Measurements from ENCODE around the gene IMMT.
A peak's percentile ranks its signal among the peaks of the same experiment; 100 is the strongest.
"Not testable (repeated sequence)": the region's sequence is repeated elsewhere in the genome, so short reads cannot be mapped to it uniquely, and the experiment has no call there.

Gene IMMT

GRCh38 chr2:86204458-86204857 lies 9.2 kb upstream of the IMMT start:
- intact Hi-C loops (cut with DNase I) = loop anchor here (5.0 kb wide), 1 partner anchor 168 kb away; no protein-coding TSS in a partner anchor
- DNase-seq = no peak

DNA sequence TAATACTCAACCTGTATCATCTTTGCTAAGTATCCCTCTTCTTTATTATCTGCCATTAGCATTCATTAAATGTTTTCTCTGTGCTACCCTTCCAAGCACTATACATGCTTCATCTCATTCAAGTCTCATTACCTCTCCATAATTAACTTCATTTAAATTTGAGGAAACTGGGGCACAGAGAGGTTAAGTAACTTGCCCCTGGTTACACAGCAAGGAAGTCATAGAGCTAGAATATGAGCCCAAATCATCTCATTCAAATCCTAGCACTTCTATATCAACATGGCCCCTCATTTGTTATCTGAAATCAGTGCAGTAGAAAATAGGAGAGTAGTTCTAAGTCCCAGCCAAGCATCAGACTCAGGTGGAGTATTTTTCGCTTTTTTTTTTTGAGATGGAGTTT lies 8.4 kb upstream of the IMMT start:
- DNase-seq = no peak
- intact Hi-C loops (cut with DNase I) = loop anchor here (5.0 kb wide), 1 partner anchor 169 kb away; no protein-coding TSS in a partner anchor

- intact Hi-C loops (cut with DNase I) = loop anchor here (5.0 kb wide), 1 partner anchor 170 kb away; no protein-coding TSS in a partner anchor
- DNase-seq = no peak
Measured at GRCh38 chr2:86202702-86203101, 7.4 kb upstream of the IMMT start.

DNA sequence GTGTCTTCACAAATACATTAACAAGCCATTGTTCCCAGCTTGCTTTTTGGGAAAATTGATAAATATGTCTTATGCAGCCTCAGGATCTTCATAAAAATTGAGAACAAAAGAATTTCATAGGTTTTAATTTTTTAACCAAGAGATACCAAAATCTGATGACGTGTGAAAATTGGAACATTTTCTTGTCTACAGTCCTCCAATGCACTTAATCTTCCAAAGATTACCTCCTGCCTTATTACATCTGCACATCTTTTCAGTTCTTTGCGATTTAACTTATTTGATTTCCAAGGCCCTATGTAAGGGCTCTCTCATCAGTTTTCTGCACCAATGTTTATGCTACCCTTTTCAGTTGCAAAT lies 7.1 kb upstream of the IMMT start:
- intact Hi-C loops (cut with DNase I) = loop anchor here (5.0 kb wide), 1 partner anchor 170 kb away; no protein-coding TSS in a partner anchor
- DNase-seq = no peak

GRCh38 chr2:86201671-86202335 lies 6.5 kb upstream of the IMMT start:
- DNase-seq = no peak
- intact Hi-C loops (cut with DNase I) = loop anchor here (5.0 kb wide), 1 partner anchor 170 kb away; no protein-coding TSS in a partner anchor

- intact Hi-C loops (cut with DNase I) = loop anchor here (5.0 kb wide), 1 partner anchor 172 kb away; no protein-coding TSS in a partner anchor
- DNase-seq = not testable (repeated sequence)
Measured at GRCh38 chr2:86200564-86200963, 5.3 kb upstream of the IMMT start.

DNA sequence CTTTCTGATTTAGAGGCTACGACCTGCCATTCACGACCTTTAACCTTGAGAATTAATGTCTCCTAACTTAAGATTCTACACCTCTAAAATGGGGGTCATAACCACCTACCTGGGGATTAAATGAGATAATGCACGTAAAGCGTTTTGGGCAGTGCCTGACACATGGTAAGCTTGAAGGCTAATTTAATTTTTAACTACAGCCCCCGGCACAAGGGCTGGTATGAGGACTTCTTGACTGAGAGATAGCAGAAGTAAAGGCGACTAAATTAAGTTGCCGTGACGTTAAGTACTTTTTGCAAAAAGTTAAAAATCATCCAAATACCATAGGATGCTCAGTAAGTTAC lies 4.5 kb upstream of the IMMT start:
- DNase-seq = no peak
- intact Hi-C loops (cut with DNase I) = loop anchor here (5.0 to 10.0 kb wide), 3 partner anchors 95 to 242 kb away; partner anchors contain the start of genes KDM3A, POLR1A and PTCD3

DNA sequence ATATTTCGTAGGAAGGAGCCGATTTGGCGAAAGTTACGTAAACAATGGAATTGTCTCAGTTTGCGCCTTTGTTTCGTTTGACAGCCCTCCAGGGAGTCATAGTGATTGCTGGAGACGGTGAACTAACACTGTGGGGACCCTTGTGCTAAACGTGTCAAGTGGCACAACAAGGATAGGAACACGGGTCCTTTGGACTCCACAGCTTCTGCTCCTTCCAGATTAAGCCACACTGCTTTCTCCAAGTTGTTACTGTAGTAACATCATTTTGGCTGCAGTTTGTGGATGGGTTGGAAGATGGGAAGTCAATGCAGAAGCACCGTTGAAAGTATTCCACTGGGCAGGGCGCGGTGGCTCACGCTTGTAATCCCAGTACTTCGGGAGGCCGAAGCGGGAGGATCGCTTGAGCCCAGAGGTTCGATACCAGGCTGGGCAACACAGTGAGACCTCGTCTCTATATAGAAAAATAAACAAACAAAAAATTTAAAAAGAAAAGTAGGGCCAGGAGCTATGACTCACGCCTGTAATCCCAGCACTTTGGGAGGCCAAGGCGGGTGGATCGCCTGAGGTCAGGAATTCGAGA lies 636 bp upstream of the IMMT start:
- intact Hi-C loops (cut with DNase I) = loop anchor here (5.0 to 10.0 kb wide), 2 partner anchors 91 to 246 kb away; partner anchors contain the start of genes KDM3A, POLR1A and PTCD3
- DNase-seq = no peak

GRCh38 chr2:86194751-86195054 lies 559 bp downstream of the IMMT start:
- DNase-seq = peak in 7 of 10 donors; percentile 84 to 99 (median 97)
- intact Hi-C loops (cut with DNase I) = loop anchor here (5.0 to 10.0 kb wide), 2 partner anchors 90 to 248 kb away; partner anchors contain the start of genes KDM3A, POLR1A and PTCD3

- intact Hi-C loops (cut with DNase I) = loop anchor here (10.0 kb wide), 1 partner anchor 89 kb away; the partner anchor contains the start of genes POLR1A and PTCD3
- DNase-seq = no peak
Measured at GRCh38 chr2:86193901-86194567, 1.2 kb downstream of the IMMT start.

- no peak for DNase-seq
- intact Hi-C loops (cut with DNase I) = loop anchor here (10.0 kb wide), 1 partner anchor 85 kb away; the partner anchor contains the start of genes POLR1A and PTCD3
Measured at GRCh38 chr2:86189782-86190416, 5.4 kb downstream of the IMMT start.

DNA sequence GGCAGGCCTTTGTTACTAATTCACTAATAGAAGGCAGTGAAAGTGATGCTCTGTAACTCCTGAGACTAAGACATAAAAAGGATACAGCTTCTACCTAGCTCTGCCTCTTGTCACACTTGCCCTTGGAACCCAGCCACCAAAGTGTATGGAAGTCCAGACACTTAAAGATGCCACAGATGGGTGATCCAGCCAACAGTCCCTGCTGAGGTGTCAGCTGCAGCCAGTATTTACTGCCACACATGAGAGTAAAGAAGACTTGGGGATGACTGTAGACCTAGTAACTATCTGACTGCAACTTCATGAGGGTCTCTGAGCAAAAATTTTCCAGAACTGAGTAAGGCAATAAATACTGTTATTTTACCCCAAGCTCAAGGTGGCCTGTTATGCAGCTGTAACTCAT lies 8.8 kb downstream of the IMMT start:
- DNase-seq = no peak
- intact Hi-C loops (cut with DNase I) = no loop called here

DNA sequence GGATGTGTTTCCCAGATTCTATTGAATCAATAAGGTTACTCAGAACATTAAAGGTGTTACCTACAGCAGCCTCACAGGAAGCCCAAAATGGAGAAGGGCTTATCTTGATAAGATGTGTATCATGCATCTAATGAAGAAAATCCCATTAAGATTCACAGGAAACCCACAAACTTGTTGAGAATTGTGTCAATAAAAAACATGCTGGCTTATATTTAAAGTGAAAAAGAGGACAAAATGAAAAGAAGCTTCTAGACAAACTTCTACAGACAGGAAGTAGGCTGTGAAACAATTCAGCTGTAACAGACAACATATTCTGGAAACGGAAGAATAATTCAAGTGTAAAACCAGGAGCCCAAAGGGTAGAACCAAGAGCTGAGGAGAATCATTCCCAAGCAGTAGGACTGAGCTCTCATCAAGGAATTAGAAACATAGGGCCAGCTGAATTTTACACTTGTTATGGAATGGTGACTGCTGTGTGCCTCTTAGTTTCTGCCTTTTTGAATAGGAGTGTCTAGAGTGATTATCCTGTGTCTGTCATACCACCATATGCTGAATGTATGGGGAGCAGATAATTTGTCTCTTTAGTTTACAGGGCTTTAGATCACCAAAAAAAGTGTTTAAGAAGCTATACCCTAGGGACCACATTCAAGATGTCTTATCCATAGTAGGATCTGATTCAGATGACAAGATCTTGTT lies 9.6 kb downstream of the IMMT start:
- intact Hi-C loops (cut with DNase I) = no loop called here
- no peak for DNase-seq

DNA sequence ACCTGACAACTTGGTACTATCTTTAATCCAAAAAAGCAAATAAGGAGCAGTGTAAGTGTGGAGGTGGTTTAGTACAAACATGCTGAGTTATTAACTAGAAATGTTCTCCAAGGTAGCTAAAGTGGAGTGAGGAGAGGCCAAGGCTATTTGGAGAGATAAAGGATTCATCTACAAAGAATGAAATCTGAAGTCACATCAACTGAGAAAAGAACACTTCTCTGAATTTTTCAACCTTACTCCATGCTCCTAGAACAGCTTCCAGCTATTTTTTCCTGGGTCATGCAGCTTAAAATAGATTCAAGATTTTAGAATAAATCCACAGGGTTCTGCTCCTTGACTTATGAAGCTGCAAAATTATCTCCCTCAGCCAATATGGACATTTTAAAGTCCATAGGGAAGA lies 18.7 kb downstream of the IMMT start:
- DNase-seq = no peak
- intact Hi-C loops (cut with DNase I) = no loop called here

- DNase-seq = no peak
Measured at GRCh38 chr2:86175828-86176227, 19.4 kb downstream of the IMMT start.

GRCh38 chr2:86174445-86174844 lies 20.8 kb downstream of the IMMT start:
- intact Hi-C loops (cut with DNase I) = no loop called here
- DNase-seq = no peak

More at GRCh38 chr2:86175828-86176227, 19.4 kb downstream of the IMMT start:
- intact Hi-C loops (cut with DNase I) = no loop called here

DNA sequence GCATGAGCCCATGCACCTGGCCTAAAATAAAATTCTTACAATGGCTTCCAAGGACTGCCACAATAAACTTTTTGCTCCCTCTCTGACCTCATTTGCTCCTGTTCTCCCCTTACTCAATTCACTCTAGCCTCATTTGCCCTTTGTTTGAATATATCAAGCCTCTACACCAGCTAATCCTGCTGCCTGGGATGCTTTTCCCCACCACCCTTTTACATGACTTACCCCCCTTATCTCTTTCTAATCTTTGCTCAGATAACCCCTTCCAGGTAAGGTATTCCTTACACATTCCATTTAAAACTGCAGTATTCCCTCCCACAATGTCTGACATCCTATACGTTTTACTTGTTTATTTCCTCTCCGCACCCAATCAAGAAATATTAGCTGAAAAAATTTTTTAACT lies 22.7 kb downstream of the IMMT start:
- intact Hi-C loops (cut with DNase I) = no loop called here

GRCh38 chr2:86171295-86171694 lies 24.0 kb downstream of the IMMT start:
- intact Hi-C loops (cut with DNase I) = no loop called here
- DNase-seq = no peak

More for the DNA sequence above, 22.7 kb downstream of the IMMT start:
- DNase-seq = no peak

DNA sequence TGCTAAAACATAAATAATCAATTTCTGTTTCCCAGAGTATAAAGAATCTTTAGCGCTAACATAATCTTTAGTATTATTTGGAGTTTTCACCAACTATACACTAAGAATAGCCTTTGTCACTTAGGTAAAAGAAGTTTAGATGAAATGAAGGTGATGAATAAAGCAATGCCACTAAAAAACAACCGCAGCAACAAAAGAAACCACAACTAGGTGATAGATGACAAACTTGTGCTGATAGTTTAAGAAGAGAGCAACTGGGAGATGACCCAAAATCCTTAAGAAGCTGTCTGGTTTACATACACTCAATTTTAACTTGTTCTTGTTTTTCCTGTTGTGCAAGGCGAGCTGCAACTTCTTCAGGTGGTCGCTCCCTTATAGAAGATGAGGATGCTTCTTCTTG lies 24.8 kb downstream of the IMMT start:
- DNase-seq = no peak
- intact Hi-C loops (cut with DNase I) = no loop called here

All from posterior cingulate gyrus (tissue), 11 donors.